AG09319 (cell line): ENCODE data around the gene PALLD.

Source experiments
- DNase-seq: peaks from one replicate; pipeline ENCODE4 v3.0.0-alpha.2; 2010; ENCODE audit warnings: low read depth; ENCODE audit errors: extremely low read depth
- CTCF ChIP-seq: IDR thresholded peaks from 2 replicates; pipeline ENCODE4 v1.5.1; 2011; ENCODE audit warnings: low read depth, mild to moderate bottlenecking, inconsistent platforms, low read length, moderate library complexity

Gene PALLD

GRCh38 chr4:168498251-168498650, 1.4 kb downstream of the PALLD start:
- no peak for TF ChIP-seq CTCF
- no peak for DNase-seq

GRCh38 chr4:168499241-168499640, 2.4 kb downstream of the PALLD start:
- no peak for DNase-seq
- no peak for TF ChIP-seq CTCF

GRCh38 chr4:168501407-168501806, 4.6 kb downstream of the PALLD start:
- no peak for TF ChIP-seq CTCF

GRCh38 chr4:168502861-168503260, 6.0 kb downstream of the PALLD start:
- DNase-seq = no peak
- TF ChIP-seq CTCF = no peak

More at GRCh38 chr4:168501407-168501806, 4.6 kb downstream of the PALLD start:
- no peak for DNase-seq

- DNase-seq = no peak
- TF ChIP-seq CTCF = no peak
These were observed 7.0 kb downstream of the PALLD start for GRCh38 chr4:168503652-168504362.

GRCh38 chr4:168504526-168504925, 7.7 kb downstream of the PALLD start:
- DNase-seq = no peak
- no peak for TF ChIP-seq CTCF

GRCh38 chr4:168506014-168506413, 9.2 kb downstream of the PALLD start:
- no peak for TF ChIP-seq CTCF

More at GRCh38 chr4:168506014-168506413, 9.2 kb downstream of the PALLD start:
- DNase-seq = no peak
